ENCODE measurements around the gene TENT5A.
A peak's percentile ranks its signal among the peaks of the same experiment; 100 is the strongest.

TENT5A gene

DNA sequence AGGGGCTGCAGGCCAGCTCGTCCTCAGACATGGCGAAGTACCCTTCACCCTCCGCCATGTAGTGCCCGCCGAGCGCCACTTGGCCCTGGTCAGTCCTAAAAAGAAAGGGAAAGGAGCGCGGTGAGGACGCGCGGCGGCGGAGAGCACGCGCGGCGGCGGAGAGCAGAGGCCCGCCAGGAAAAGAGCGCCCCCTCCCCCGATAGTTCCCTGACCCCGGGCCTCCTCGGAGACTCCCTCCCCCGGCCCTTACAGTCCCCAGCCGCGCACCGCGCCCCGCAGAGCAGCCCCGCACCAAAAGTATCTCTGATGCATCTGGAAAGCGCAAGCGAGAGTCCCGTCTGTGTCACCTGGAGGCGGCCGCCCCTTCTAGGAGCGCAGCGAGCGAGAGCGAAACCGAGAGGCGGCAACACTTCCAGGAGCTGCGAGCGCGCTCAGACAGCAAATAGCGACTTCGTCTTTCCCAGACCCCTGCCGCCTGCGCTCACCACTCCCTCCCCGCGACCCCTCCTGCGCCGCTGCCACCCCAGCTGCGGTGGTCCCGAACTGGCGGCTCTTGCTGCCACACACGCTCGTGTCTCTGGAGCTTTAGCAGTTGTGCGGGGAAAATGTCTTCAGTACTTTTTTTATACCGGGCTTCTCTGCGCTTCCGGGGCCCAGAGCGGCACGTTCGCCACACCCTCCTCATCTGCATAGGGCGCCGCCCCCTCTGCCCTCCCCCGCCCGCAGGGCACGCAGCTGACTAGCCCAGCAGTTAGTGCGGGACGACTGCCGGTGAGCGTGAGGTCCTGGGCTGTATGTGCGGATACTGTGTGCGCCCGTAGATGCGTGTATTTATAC, at the start of gene TENT5A:
Gene TENT5A, minus strand, starts transcription at position 598 of the 837 bp plus-strand sequence. Its CDS starts 540 bp downstream, at position 58.
- peaks cover 3% of the 10 kb centered on the region for H3K36me3 Mint-ChIP-seq (ENCODE audit: low read depth)
- H3K27ac Mint-ChIP-seq: peak within 1 kb of the TSS; percentile 86
- peaks cover 17% of the 10 kb centered on the region for H3K27me3 Mint-ChIP-seq
- peak within 1 kb of the TSS; percentile 87 for H3K4me3 Mint-ChIP-seq
- ATAC-seq: peak; percentile 69
- no peaks in the 10 kb centered on the region for H3K9me3 Mint-ChIP-seq
- peak; percentile 82 for DNase-seq
- peaks cover 36% of the 10 kb centered on the region for H3K4me1 Mint-ChIP-seq

DNA sequence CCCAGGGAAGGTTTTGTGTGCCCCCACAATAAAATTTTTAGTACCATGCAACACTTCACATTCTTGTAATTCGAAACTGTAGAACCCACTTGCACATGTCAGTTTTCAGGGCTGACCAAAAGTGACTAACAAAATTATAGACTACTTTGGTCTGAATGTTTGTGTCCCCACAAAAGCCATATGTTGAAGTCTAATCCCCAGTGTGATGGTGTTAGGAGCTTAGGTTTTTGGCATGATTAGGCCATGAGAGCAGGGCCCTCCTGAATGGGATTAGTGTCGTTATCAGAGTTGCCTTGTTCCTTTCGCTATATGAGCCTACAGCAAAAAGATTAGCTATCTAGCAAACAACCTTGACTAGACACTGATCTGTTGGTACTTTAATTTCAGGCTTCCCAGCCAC, 49.0 kb upstream of the TENT5A start:
- no peaks in the 10 kb centered on the region for H3K9me3 Mint-ChIP-seq
- H3K4me1 Mint-ChIP-seq: no peaks in the 10 kb centered on the region
- ATAC-seq (no peak), DNase-seq (no peak)
- H3K27ac Mint-ChIP-seq: no peak overlapping the region
- peaks cover 7% of the 10 kb centered on the region for H3K27me3 Mint-ChIP-seq
- no peaks in the 10 kb centered on the region for H3K36me3 Mint-ChIP-seq (ENCODE audit: low read depth)
- no peak overlapping the region for H3K4me3 Mint-ChIP-seq

GRCh38 chr6:81800666-81801065, 48.2 kb upstream of the TENT5A start:
- ATAC-seq: no peak
- H3K4me1 Mint-ChIP-seq: no peaks in the 10 kb centered on the region
- no peak overlapping the region for H3K27ac Mint-ChIP-seq
- DNase-seq: no peak
- H3K36me3 Mint-ChIP-seq (ENCODE audit: low read depth): no peaks in the 10 kb centered on the region
- H3K27me3 Mint-ChIP-seq: peaks cover 7% of the 10 kb centered on the region
- no peak overlapping the region for H3K4me3 Mint-ChIP-seq
- no peaks in the 10 kb centered on the region for H3K9me3 Mint-ChIP-seq

DNA sequence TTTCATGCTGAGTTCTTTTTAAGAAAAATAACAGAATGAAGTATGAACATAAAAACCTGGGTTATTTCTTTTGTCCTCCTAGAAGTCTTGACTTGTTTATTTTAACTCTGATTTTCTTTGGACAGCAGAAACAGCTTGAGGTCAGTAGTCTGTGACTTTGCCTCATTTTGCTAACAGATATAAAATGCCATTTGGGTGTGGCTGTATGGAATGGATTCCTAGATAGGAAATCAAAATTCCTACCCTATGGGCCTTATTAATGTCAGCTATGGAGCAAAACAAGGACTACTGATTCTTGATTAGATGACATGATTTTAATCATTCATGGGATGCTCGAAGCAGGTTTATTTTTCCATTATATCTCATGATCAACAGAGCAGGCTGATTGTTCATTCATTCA, 46.8 kb upstream of the TENT5A start:
- DNase-seq (no peak), ATAC-seq (no peak)
- no peak overlapping the region for H3K27ac Mint-ChIP-seq
- H3K27me3 Mint-ChIP-seq: peaks cover 6% of the 10 kb centered on the region
- H3K9me3 Mint-ChIP-seq: no peaks in the 10 kb centered on the region
- no peak overlapping the region for H3K4me3 Mint-ChIP-seq
- H3K4me1 Mint-ChIP-seq: no peaks in the 10 kb centered on the region
- H3K36me3 Mint-ChIP-seq (ENCODE audit: low read depth): no peaks in the 10 kb centered on the region

- H3K27ac Mint-ChIP-seq: no peak overlapping the region
- H3K27me3 Mint-ChIP-seq: peaks cover 6% of the 10 kb centered on the region
- DNase-seq (no peak), ATAC-seq (no peak)
- H3K4me1 Mint-ChIP-seq: no peaks in the 10 kb centered on the region
- no peaks in the 10 kb centered on the region for H3K9me3 Mint-ChIP-seq
- H3K4me3 Mint-ChIP-seq: no peak overlapping the region
- H3K36me3 Mint-ChIP-seq (ENCODE audit: low read depth): no peaks in the 10 kb centered on the region
These were observed 45.1 kb upstream of the TENT5A start for GRCh38 chr6:81797591-81797990.

DNA sequence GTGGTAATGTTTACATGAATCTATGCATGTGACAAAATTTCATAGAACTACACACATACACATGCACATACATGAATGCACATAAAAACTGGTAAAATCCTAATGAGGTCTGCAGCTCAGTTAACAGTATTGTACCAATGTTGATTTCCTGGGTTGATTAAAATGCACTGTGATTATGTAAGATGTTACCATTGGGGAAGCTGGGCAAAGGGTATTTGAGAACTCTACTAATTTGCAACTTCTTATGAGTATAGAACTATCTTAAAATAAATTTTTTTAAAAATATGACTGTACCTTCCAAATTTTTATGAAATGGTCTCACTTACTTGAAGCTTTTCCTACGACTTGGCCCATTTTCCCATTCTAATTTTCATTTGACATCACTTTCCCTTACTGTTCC, 43.4 kb upstream of the TENT5A start:
- no peak for ATAC-seq
- Mint-ChIP-seq H3K27ac (no peak overlapping the region), H3K9me3 (no peaks in the 10 kb centered on the region), H3K27me3 (peaks cover 6% of the 10 kb centered on the region), H3K4me1 (no peaks in the 10 kb centered on the region), H3K4me3 (no peak overlapping the region), H3K36me3 (ENCODE audit: low read depth) (no peaks in the 10 kb centered on the region)
- no peak for DNase-seq

- Mint-ChIP-seq H3K36me3 (ENCODE audit: low read depth) (no peaks in the 10 kb centered on the region), H3K9me3 (no peaks in the 10 kb centered on the region), H3K27ac (no peak overlapping the region), H3K27me3 (peaks cover 9% of the 10 kb centered on the region), H3K4me1 (no peaks in the 10 kb centered on the region), H3K4me3 (no peak overlapping the region)
- DNase-seq (no peak), ATAC-seq (no peak)
These were observed 41.5 kb upstream of the TENT5A start for GRCh38 chr6:81793821-81794475.

DNA sequence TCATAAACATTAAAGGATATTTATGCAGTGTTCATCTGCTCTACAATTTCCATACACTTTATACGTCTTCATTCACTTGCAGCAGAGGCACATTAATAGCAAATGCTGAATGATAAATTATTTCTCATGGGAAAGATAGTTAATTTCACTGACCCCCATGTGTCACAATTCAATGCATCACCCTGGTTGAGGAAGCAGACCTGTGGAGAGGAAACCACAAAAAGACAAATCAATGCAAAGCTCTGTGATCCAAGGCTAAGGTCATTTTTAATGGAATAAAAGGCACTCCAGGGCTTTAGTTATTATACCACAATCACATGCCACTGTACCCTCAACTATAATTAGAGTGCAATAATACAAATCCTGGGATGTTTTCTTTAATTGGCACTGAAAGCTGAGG, 40.3 kb upstream of the TENT5A start:
- H3K36me3 Mint-ChIP-seq (ENCODE audit: low read depth): no peaks in the 10 kb centered on the region
- no peak overlapping the region for H3K27ac Mint-ChIP-seq
- H3K4me3 Mint-ChIP-seq: no peak overlapping the region
- H3K9me3 Mint-ChIP-seq: no peaks in the 10 kb centered on the region
- no peak for DNase-seq
- ATAC-seq: no peak
- peaks cover 5% of the 10 kb centered on the region for H3K27me3 Mint-ChIP-seq
- no peaks in the 10 kb centered on the region for H3K4me1 Mint-ChIP-seq

GRCh38 chr6:81791756-81792155, 39.3 kb upstream of the TENT5A start:
- H3K4me3 Mint-ChIP-seq: no peak overlapping the region

GRCh38 chr6:81790034-81790433, 37.6 kb upstream of the TENT5A start:
- no peaks in the 10 kb centered on the region for H3K36me3 Mint-ChIP-seq (ENCODE audit: low read depth)
- no peaks in the 10 kb centered on the region for H3K4me1 Mint-ChIP-seq
- H3K4me3 Mint-ChIP-seq: no peak overlapping the region
- no peaks in the 10 kb centered on the region for H3K9me3 Mint-ChIP-seq
- ATAC-seq (no peak), DNase-seq (no peak)
- H3K27me3 Mint-ChIP-seq: peaks cover 5% of the 10 kb centered on the region
- no peak overlapping the region for H3K27ac Mint-ChIP-seq

More at GRCh38 chr6:81791756-81792155, 39.3 kb upstream of the TENT5A start:
- Mint-ChIP-seq H3K4me1 (no peaks in the 10 kb centered on the region), H3K27ac (no peak overlapping the region), H3K9me3 (no peaks in the 10 kb centered on the region), H3K27me3 (peaks cover 5% of the 10 kb centered on the region), H3K36me3 (ENCODE audit: low read depth) (no peaks in the 10 kb centered on the region)
- DNase-seq: no peak
- no peak for ATAC-seq

- no peak for ATAC-seq
- no peak for DNase-seq
- Mint-ChIP-seq H3K4me1 (no peaks in the 10 kb centered on the region), H3K27me3 (peaks cover 3% of the 10 kb centered on the region), H3K9me3 (no peaks in the 10 kb centered on the region), H3K27ac (no peak overlapping the region), H3K4me3 (no peak overlapping the region), H3K36me3 (ENCODE audit: low read depth) (no peaks in the 10 kb centered on the region)
These were observed 36.8 kb upstream of the TENT5A start for GRCh38 chr6:81789291-81789690.

GRCh38 chr6:81788748-81789147, 36.3 kb upstream of the TENT5A start:
- no peak overlapping the region for H3K4me3 Mint-ChIP-seq
- H3K4me1 Mint-ChIP-seq: no peaks in the 10 kb centered on the region
- peaks cover 3% of the 10 kb centered on the region for H3K27me3 Mint-ChIP-seq
- no peaks in the 10 kb centered on the region for H3K36me3 Mint-ChIP-seq (ENCODE audit: low read depth)
- no peak overlapping the region for H3K27ac Mint-ChIP-seq
- no peak for ATAC-seq
- DNase-seq: no peak
- H3K9me3 Mint-ChIP-seq: no peaks in the 10 kb centered on the region

DNA sequence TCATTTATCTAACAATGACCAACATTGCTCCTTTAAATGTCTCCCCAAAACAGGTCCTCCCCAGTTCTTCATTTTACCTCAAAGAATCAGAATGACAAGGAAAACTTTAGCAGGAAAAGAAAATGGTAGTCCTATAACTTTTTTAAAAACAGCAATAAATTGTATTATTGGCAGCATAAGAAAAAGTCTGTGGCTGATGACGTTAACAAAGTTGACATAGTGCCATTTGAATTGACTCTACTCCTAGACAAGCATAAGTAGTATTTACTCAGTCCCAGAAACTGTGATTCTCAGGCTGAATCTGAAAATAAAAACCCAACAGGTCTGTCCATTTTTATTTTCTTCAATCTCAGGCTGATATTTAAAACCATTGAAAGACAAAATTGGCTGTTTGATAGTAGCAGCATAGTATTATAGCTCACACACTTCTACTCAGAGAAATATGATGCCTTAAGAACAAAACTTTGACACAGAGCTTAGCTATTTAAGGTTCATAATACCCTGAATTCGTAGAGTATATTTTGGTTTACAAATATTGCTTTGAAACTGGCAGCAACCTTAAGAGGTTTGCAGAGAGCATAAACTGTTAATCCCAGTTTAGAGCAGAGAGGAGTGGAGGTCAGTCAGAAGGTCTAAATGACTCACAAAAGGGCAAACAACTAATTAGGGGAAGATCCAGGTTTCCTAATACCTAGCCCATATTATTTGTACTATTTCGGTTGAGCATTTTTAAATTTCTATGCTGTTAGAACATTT, 35.0 kb upstream of the TENT5A start:
- Mint-ChIP-seq H3K4me3 (no peak overlapping the region), H3K27me3 (peaks cover 4% of the 10 kb centered on the region), H3K9me3 (peaks cover 1% of the 10 kb centered on the region), H3K4me1 (no peaks in the 10 kb centered on the region), H3K36me3 (ENCODE audit: low read depth) (no peaks in the 10 kb centered on the region), H3K27ac (no peak overlapping the region)
- ATAC-seq (no peak), DNase-seq (no peak)

GRCh38 chr6:81786150-81786549, 33.7 kb upstream of the TENT5A start:
- peaks cover 5% of the 10 kb centered on the region for H3K27me3 Mint-ChIP-seq
- H3K27ac Mint-ChIP-seq: no peak overlapping the region
- no peaks in the 10 kb centered on the region for H3K4me1 Mint-ChIP-seq
- DNase-seq: no peak
- peaks cover 7% of the 10 kb centered on the region for H3K9me3 Mint-ChIP-seq
- no peak for ATAC-seq
- H3K36me3 Mint-ChIP-seq (ENCODE audit: low read depth): no peaks in the 10 kb centered on the region
- no peak overlapping the region for H3K4me3 Mint-ChIP-seq

- peaks cover 7% of the 10 kb centered on the region for H3K27me3 Mint-ChIP-seq
- no peaks in the 10 kb centered on the region for H3K4me1 Mint-ChIP-seq
- H3K36me3 Mint-ChIP-seq (ENCODE audit: low read depth): no peaks in the 10 kb centered on the region
- ATAC-seq (no peak), DNase-seq (no peak)
- H3K27ac Mint-ChIP-seq: no peak overlapping the region
- no peak overlapping the region for H3K4me3 Mint-ChIP-seq
- H3K9me3 Mint-ChIP-seq: peaks cover 7% of the 10 kb centered on the region
These were observed 32.9 kb upstream of the TENT5A start for GRCh38 chr6:81785377-81785776.

Data from activated naive CD8-positive, alpha-beta T cell treated with anti-CD3 and anti-CD28 coated beads, Interleukin-2, amount 50 U/mL, for 24 hours (primary cell).